IPS DF 4.7 (cell line): ENCODE data around the gene BACE1.
"Not testable (repeated sequence)": the region's sequence is repeated elsewhere in the genome, so short reads cannot be mapped to it uniquely, and the experiment has no call there.

ENCODE experiments used
- DNase-seq: peaks from one replicate; pipeline ENCODE4 v3.0.0-alpha.2; 2013; ENCODE audit warnings: low spot score; ENCODE audit errors: extremely low read depth

Gene BACE1

DNA sequence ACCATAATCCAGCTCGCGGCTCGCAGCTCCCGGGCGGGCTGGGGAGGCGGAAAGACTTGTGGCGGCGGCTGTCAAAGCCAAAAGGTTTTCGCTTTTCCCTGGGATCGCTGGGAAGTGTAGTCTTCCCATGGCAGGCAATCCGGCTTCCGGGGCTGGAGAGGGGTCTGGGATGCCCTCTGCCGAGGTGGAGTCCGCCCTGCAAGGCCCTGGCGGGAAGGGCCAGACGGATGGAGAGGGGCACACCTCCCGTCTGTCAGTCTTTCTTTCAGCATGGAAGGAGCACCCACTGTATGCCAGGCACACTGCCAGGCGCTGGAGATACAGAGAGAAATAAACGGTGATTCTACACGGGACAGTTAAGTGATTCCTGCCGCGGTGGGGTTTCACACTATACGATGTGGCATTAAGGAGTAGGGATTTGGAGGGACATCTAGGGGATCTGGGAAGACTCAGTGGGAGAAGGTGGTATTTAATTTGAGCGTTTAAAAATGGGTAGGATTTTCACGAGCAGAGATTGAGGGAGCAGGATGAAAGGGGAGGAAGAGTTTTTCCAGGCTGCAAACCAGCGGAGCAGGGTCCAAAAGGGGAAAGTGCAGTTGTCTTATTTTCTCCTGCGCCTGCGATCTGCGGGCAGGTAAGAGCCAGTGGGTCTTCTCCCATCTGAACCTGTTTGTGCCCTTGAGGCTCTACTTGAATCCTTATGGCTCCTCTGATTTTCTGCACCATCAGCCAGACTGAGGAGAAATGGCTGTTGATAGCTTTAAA is at the start of gene BACE1:
Gene BACE1, minus strand, starts transcription at position 60 of the 765 bp plus-strand sequence. CDS start 461 bp downstream, outside the sequence.
- DNase-seq, result peak; percentile 75

DNA sequence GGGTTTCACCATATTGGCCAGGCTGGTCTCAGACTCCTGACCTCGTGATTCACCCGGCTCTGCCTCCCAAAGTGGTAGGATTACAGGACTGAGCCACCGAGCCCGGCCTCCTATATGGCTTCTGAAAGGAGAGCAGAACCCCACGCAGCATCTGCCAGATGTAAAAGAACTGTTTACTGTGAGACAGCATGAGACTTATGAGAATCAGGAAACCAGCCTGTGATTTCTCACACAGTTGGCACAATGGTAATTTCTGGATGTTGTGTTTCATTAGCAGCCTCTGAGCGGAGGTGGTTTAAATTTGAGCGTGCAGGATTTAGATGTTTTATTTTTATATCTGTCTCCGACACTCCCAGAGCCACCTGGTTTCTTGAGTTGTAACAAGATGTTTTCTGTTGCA is 45.4 kb upstream of the BACE1 start:
- DNase-seq, result no peak

DNA sequence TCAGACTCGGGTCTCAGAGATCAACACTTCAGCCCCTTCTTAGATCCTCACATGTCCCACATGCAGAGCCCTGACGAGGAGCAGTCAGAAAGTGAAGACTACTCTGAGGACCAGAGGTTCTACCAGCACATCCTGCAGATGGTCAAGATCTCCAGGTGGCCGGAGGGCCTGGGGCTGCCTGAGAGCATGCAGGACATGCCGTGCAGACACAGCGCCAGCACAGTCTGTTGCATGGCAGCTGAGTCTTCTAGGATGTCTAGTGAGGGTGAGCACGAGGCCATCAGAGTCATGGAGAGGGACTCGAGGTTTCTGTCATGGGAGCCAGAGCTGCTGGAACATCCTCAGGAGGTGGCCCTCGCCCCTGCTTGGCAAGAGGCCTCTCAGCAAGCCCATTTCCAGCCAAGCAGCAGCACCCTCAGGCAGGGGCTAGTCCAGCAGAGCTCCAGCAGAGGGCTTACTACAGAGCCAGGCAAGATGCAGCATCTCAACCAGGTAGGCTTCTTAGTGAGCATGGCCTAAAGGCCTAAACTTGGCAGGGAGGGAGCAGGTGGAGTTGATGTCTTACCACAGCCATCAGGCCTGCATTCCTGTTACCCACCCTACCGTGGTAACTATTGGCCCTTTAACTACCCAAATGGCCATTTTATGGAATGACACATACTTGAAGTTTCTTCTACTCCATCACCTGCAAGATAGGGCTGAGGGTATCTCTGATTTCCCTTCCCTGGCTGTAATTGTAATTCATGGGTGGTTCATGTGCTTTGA is 40.3 kb upstream of the BACE1 start:
- no peak for DNase-seq

DNA sequence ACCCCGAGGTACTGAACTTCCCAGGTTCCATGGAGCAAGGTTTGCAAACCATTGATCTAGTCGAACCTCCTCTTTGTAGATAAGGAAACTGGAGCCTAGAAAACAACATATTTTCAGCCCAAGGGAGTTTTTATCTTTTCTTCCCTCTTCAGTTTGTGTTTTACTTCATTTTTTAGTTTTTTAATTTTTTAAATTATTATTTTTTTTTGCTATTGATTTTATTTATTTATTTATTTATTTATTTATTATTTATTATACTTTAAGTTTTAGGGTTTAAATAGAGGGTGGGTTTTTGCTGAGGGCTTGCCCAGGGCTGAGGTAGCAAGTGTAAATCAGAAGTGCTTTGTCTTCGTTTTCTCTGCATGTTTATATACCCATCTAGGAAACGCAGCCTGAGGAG is 38.5 kb upstream of the BACE1 start:
- DNase-seq, result no peak

DNA sequence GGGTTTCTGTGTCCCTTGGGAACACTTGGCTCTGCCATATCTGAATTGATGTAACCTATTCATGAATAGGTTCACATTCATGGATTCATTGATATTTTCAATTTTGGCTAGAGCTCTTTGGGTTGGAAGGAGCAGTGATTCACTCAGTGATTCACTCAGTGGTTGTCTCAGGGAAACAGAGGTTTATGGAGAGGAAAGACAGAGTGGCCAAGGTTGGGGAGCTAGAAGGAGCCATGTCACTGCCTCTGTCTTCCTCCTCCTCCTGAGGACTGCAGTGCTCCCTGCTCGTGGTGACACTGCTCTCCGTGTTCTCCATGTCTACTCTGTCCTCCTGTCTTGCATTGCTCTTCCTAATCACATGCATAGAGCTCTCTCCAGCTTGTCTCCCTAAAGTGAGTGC is 29.0 kb upstream of the BACE1 start:
- no peak for DNase-seq

DNA sequence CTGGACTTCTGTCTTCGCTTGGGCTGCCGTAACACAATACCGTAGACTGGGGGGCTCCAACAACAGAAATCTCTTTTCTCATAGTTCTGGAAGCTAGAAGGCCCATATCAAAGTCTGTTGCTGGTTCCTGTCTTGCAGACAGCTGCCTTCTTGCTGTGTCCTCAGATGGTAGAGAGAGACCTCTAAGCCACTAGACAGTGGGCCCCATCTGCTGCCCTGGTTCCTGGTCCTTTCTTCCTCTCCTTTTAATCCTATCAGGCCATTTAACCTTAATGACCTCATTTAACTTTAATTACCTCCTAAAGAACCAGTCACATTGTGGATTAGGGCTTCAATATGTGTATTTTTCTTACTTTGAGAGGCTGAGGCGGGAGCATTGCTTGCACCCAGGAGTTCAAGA is 21.0 kb upstream of the BACE1 start:
- no peak for DNase-seq

DNA sequence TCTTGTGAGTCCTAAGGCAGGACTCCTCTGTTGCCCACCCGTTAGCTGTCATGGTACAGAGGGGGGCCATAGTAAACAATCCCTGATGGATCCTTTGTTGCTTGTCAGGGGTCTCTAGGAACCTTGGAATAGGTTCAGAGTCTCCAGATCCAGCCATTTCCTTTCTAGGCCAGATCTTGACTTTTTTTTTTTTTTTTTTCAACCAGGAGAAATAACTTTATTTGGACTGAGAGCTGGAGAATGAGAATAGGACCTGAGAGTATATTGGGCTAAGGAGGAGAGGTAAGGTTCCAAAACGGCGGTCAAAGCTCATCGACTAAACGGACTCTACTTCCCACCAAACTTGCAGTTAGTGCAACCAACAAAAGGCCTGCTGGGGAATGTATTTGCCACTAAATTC is 19.3 kb upstream of the BACE1 start:
- no peak for DNase-seq

DNA sequence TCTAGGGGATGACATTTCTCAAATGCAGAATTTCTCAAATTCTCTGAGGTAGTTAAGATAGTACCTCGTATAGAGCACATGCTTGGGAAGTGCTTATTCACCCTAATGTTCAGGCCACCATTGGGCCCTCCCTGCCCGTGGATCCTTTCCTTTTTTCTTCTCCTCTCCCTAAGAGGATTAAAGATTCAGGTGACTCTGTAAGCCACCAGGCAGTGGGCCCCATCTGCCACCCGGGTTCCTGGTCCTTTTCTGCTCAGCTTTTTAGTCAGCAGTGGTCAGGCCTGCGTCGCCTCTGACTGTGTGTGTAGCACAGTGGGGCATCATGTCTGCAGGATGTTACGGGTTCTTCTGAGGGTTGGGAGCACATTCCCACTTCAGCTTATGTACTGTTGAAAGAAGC is 18.8 kb upstream of the BACE1 start:
- no peak for DNase-seq

DNA sequence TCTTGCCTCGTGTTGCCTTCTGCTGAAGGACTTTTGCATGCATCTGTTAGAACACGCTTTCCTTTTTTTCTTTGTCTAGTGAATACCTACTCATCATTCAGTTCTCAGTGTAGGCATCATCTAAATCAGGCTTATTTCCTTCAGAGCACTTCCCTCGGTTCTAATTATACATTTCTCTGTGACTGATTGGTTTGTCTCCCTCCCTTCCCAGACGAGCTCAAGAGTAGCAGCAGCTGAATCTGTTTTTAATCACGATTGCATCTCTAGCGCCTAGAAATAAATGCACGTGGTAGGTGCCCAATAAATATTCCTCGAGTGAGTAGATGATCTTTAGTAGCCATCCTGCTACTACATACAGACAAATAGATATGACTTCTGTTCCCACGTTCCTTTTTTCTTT is 17.9 kb upstream of the BACE1 start:
- no peak for DNase-seq

DNA sequence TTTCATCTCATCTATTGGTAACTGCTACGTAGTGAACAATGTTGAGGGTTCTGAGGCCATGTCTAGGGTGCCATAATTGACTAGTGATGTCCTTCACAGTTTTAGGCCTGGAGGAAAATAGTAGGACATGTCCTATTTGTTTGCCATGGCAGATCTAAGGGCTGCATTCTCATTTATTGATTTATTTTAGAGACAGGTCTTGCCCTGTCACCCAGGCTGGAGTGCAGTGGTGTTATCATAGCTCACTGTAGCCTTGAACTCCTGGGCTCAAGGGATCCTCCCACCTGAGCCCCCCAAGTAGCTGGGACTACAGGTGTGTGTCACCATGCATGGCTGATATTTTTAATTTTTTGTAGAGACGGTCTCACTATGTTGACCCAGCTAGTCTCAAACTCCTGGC is 16.8 kb upstream of the BACE1 start:
- DNase-seq, result no peak

DNA sequence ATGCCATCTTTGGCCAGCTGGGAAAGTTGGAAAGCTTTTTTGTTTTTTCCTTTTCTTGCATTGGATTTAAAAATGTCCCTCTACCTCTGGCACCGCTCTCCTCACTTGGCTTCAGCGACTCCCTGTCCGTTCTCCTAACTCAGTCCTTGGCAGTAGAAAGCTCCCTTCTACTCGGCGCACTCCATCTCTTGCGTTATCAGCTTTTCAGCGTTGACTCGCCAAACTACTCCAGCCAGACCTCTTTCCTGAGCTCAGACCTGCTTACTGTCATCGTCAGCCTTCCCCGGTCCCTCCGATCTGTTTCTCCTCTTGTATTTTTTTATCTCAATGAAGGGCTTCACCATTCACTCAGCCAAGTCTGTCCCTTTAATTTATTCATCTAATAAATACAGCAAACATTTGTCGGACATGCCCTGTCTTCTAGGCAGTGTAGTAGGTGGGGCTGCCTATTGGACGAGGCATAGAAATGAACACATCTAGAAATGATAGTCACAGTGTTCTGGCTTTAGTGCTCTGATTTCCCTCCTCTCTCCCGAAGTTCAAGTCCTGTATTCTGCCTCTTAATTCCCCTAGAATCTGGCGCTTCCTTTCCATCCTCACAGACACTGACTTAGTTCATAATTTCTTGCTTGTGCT is 12.4 kb upstream of the BACE1 start:
- DNase-seq, result no peak

DNA sequence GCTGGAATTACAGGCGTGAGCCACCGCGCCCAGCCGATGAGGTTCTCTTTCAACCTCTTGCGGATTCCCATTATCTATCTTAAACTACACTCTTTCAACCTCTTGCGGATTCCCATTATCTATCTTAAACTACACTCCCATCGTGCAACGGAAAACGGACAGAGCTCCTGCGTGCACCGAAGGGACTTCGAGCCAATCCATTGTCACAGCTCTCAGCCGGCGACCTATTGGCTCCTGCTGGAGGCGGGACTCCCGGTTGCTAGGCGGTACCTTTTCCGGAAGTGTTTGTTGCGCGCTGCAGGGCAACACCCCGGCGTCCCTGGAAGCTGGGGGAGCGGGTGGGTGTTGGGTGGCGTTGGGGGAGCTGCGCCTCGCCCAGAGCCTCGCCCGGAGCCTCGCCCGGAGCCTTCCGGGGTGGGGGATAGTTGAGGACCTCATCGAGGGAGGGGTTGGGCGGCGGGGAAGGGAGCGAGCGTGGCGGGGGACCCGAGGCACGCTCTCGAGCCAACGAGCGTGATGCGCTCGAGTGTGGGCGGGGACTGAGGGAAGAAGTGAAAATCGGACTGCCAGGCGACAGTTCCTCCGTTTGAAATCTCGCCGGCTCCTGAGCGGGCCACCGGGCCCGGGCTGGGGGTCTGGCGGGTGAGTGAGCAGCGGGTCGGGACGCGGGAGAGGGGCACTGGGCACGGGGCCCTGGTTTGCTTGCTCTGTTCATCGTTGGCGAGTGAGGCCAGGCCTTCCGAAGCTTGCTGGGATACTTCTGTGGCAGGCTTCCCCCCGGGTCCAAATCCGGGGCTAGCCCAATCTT is 11.7 kb upstream of the BACE1 start, which contains the start of gene CEP164:
Gene CEP164, plus strand, starts transcription at position 288 of the 808 bp plus-strand sequence. CDS start 10,733 bp downstream, outside the sequence.
- peak; percentile 90 for DNase-seq

DNA sequence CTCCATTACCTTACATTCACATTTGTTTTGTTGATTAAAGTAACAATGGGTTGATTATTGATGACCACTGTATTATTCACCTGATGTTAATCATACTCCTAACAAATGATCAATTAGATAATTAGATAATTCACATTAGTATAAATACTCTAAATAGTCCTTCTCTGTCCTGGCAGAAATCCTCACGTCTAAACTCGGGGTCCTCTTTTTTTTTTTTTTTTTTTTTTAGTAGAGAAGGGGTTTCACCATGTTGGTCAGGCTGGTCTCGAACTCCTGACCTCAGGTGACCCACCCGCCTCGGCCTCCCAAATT is 11.2 kb upstream of the BACE1 start:
- DNase-seq, result not testable (repeated sequence)

DNA sequence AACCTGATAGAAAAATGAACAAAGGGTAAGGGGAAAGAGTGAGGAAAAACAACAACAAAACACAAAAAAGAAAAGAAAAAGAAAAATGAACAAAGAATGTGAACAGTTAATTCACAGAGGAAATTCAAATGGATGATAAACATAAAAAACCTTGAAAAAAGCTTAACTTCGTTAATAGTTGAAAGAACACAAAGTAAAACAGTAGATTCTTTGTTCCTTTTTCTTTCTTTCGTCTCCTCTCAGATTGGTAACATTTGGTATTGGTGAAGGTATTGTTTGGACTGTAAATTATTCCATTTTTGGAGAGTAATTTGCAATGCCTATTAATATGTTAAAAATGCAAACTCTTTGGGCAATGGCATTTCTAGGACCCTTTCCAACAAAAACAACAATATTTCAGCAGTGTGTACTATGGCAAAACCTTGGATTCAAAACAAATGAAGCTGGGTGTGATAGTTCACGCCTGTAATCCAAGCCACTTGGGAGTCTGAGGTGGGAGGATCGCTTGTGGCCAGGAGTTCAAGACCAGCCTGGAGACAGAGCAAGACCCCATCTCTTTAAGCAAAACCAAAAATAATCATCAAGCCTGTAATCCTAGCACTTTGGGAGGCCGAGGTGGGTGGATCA is 3.3 kb upstream of the BACE1 start:
- no peak for DNase-seq

DNA sequence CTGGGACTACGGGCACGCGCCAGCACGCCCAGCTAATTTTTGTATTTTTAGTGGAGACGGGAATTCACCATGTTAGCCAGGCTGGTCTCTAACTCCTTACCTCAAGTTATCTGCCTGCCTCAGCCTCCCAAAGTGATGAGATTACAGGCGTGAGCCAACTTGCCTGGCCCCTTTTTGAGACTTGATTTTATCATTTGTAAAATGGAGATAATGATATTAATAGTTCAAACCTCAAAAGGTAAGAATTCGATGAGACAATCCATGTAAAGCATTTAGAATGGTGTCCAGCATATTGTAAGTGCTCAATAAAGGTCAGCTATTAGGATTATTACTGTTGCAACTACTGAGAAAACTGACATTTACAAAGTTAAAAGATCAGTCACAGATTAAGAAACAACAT is 2.7 kb upstream of the BACE1 start:
- DNase-seq, result no peak

DNA sequence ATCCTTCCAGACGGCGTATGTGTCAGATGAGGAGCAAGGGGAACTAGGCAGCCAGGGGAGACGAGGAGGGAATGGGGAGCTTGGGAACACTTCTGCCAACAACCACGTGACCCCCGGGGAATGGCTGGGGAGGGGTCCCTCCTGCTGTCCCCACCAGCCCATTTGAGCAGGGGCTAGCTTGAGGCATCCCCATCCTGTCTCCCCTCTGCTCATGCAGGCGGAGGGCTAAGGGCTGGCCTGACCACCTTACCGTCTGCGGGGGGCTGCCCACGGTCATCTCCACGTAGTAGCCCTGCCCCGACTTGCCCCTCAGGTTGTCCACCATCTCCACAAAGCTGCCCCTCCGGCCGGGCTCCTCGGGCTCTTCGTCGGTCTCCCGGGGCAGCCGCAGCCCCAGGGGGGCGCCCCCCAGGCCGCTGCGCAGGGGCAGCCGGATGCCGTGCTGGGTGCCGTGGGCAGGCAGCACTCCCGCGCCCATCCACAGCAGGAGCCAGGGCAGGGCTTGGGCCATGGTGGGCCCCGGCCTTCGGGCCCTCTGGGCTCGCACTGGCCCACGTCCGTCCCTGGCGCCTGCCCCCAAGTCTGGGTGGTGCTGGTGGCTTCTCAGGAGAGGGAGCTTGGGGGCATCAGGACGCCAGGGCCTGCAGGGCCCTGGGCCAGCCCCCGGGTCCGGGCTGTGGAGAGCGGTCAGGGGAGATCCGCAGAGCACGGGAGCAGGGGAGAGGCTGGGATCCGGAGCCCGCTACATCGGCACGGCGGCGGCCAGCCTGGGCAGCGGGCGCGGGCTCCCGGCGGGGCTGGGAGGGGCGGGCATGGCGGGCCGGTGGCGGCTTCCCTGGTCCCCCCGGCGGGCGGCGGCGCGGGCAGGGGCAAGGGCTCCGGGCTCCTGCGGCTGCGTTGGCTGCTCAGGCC is 515 bp downstream of the BACE1 start:
- DNase-seq, result no peak

DNA sequence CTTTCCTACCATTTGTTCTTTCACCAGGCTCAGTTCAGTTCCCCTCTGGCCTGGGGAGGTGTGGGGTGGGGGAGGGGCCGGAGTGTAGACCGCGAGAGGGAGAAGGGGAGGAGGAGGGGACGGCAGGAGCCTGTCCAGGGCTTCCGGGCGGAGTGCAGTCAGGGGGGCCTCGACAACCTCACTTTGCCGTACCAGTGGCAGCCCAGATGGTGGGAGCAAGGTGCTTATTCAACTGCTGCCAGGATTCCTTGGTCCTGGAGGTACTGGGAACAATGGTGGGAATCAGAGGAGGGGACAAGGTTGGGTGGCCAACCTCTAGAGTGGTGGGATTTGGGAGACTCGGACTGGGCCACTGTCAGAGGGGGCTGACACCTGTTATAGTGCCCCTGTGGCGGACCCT is 1.2 kb downstream of the BACE1 start:
- no peak for DNase-seq

DNA sequence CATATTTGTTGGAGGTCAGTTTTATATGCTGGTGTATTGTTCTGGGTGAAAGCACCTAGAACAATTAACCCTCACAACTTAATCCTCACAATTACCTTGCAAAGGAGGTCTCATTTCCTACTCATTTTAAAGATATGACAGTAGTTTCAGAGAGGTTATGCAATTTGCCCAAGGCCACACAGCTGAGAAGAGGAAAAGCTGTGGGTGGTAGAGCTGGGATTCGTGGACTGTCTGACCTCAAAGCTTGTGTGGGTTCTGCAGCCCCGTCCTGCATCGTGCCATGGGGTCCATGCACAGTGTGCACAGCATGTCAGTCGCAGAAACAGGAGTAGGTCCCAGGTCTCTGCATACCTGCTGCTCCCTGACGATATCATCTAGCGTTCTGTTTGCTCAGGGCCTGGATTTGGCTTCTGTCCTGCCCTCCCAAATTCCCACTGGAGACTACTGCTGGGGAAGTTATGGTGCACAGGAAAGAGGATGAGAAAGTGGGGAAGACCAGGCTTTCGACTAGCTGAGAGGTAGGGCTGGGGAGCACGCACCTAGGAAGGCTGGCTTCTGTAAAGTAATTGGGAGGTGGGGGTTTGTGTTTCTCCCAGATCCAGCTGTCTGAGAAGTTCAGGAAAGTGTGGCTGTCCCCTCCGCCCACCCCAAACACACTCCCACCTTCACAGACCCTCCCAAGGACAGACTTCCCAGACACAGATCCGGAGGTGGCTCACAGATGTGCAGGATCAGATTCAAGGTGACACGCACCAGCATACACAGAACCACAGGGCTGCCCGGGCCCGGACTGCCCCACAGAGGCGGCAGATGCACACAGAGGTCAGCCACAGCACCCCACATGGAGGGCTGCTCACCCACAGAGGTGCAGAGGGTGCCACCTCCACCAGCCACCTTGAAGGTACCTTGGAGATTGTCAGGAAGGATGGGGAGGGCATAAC is 2.0 kb downstream of the BACE1 start:
- DNase-seq, result no peak

DNA sequence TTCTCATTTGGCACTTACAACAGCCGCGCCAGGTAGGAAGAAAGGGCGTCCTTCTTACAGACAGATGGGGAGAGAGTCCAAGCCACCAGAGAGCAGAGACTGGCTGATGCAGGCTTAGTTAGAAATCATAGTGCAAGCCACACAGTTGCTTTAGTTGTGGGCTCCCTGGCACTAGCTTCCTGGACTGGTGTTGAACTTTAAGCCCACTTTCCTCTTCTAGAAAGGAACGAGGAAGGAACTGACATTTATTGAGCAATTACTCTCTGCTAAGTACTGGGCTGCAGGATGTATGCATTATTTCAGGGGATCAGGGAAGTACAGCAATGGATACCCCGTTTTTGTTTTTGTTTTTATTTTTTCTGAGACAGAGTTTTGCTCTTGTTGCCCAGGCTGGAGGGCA is 3.0 kb downstream of the BACE1 start:
- no peak for DNase-seq
